GM19240 (cell line): Measurements from ENCODE around the gene IFIT5.
"Not testable (repeated sequence)": the region's sequence is repeated elsewhere in the genome, so short reads cannot be mapped to it uniquely, and the experiment has no call there.

Experiments used
- DNase-seq: peaks from one replicate; pipeline ENCODE4 v3.0.0; 2011; ENCODE audit warnings: low spot score; ENCODE audit not compliant: insufficient read length

Gene IFIT5

DNA sequence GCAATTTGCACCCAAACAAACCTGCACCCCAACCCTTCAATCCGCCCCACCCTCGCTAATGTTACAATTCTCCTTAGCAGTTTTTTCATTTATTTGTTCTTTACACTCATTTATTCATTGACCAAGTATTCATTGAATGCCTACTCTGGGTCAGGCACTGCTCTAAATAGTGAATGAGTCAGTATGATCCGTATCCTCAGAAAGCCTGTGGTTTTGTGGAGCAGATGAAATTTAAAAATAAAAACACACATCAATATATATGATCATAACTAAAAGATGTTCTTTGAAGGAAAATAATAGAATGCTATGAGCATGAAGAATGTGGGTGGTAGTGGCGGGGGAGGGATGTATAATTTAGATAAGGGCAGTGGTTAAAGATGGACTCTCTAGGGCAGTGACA is 13.3 kb downstream of the IFIT5 start:
- no peak for DNase-seq

DNA sequence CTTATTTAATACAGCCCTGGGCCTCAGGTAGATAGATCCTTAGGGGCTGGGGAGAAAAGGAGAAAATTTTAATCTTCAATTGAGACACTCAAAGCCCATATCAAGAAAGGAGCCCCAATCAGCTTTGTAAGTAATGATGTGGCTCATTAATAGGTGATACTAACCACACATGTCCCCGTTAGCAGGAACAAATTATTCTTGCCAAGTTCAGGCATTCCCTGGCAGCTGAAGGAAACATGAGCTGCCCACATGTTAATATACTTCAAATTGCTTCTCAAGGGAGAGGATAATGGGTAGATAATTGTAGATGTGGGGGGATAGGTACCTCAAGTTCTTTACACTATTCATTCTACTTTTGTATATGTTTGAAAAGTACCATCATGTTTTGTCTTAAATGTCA is 14.5 kb downstream of the IFIT5 start:
- DNase-seq = no peak

DNA sequence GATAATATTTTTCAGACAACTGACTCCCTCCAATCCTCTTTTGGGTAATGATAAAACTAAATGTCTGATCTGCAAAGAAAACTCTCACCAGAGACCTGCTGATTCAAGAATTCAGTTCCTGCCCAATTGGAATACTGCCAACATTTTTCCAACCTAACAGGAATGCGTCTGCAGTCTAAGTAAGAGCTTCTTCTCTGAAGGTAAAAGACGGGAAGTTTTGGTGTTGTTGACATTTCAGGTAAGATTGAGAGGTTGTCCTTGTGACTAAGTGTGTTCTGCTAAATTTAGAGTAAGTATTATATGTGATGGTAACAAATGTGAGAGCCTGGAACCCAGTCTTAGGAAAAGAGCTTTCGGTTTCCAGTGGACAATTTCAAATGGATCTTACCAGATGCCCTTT is 17.6 kb downstream of the IFIT5 start:
- DNase-seq = no peak

DNA sequence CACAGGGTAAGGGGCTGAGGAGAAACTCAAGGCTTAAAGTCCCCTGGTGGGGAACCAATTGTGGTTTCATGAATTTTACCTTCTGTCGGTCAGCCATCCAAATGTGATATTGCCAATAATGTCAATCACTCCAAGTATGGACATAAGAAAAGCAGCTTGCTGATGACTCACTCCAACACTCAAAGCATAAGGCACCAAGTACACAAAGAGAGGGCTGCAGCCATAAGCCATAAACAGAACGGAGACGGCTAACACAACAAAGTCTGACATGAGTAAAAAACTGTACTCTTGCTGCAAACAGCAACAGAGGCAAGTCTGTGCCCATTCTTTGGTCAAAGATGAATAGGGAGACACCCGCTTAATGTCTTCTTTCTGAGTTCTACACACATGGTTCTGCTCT is 24.2 kb downstream of the IFIT5 start:
- DNase-seq = no peak

DNA sequence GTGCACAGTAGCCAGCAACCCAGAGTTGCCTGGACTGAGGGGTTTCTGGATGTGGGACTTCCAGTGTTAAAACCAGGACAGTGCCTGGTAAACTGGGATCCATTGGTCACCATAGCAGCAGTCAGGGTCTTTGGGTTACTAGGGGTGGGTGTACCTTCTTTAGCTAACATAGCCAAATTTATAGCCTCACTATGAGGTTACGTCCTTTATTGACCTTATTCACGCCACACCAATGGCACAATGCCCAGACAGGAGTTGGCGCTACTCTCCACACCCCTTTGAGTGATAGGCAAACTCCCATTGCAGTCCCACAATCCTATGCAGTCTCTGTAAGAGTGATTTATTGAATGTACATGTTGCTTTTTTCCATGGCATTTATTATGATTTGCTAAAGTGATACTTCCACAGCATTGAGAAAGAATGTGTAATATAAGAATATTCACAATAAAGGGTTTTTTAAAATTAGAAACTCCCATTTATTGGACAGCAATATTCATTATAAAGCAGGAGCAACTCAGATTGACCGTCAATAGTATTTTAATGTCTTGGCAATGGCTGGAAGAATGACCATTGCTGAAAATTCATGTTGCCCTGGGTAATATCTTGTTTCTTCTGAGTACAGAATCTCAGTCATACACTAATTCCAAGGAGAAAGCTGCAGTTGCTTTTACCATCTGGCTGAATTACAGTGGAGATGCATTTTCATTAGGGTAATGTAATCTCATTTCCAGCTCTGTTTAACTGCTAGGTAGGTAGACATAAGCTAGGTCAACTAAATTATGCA is 26.1 kb downstream of the IFIT5 start:
- DNase-seq = no peak

DNA sequence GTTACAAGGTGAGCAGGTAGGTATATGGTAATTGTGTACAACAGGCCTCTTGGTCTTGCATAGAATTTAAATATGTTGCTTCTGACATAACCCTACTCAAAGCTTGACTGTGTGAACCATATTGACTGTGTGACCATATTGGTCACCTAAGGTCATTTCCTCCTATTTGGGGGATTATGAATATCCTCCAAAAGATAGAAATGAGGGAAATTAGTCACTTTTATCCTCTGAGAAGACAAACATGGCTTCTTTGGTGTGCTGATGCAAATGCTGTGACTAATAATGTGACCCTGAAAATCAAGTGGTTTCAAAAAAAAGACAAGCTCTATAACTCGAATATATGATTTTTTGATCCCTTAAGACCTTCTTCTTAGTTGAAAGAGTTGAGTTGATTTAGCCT is 27.9 kb downstream of the IFIT5 start:
- no peak for DNase-seq

DNA sequence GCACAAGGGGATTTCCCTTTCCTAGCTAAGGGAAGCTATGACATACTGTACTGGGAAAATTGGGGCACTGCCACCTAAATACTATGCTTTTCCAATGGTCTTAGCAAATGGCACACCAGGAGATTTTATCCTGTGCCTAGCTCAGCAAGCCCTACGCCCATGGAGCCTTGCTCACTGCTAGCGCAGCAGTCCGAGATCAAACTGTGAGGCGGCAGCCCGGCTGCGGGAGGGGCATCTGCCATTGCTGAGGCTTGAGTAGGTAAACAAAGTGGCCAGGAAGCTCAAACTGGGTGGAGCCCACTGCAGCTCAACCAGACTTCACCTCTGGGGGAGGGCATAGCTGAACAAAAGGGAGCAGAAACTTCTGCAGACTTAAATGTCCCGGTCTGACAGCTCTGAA is 30.5 kb downstream of the IFIT5 start:
- not testable (repeated sequence) for DNase-seq

DNA sequence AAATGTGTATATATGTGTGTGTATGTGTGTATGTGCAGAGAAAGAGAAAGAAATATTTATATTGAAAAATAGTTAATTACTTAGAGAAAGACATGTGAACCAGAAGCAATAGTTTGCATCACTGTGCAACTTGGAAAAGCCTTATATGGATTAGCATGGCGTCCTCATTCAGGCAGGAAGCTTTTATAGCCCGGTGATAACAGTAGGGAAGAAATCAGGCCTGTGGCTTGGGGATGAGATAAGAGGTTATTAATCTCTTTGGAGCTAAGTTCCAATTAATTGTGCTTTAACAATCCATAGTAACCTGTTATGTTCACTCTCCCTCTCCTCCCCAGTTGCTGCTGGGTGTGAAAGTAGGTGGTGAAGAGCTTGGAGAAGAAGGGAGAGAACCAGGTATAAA is 36.5 kb downstream of the IFIT5 start:
- DNase-seq = no peak

DNA sequence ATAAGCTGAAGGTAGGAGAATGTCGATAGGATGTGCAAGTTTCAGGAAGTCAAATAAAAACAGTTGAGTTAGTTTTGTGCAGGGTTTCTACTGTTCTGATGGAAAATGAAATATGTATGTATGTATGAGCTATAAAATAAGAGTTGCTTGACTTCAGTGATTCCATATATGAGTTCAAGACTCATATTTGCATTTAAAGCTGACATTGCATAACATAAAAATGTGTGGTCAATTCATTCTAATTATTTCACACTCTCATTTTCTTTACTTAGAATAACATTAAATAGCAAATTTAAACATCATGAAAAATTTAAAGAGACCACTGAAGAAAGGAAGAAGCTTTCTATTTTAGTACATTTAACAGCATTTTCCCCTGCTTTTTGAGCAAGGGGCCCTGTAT is 37.8 kb downstream of the IFIT5 start:
- DNase-seq = no peak

DNA sequence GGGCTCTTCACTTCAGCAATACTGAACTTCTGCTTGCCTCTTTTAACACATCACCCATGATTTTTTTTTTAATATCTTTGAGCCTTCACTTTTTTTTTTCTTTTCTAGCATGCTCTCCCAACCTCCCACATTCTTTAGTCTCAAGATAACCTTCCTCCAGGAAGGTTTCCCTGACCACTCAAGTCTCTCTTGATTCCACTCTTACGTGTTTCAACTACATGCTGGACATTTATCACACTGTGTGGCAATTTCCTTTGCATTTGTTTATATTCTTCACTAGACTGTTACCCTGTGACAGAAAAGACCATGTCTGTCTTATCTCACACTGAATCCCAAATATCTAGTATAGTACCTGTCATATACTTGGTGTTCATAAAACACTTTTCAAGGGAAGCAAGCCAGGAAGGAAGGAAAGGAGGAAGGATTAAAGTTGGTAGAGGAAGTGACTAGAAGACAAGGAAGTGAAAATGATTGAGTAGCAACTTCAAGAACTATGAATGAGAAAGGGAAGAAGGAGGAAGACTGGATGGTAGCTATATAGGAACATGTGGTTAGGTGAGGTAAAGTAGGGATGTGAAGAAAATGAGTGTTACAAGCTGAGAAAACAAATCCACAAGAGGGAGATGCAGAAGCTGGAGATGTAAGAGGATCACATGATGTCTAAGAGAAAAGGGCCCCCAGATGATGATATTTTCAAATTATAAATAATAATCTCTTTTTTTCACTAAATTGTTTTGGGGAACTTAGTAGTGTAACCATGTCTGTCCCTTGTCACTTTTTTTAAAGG is 40.4 kb downstream of the IFIT5 start:
- DNase-seq = no peak

DNA sequence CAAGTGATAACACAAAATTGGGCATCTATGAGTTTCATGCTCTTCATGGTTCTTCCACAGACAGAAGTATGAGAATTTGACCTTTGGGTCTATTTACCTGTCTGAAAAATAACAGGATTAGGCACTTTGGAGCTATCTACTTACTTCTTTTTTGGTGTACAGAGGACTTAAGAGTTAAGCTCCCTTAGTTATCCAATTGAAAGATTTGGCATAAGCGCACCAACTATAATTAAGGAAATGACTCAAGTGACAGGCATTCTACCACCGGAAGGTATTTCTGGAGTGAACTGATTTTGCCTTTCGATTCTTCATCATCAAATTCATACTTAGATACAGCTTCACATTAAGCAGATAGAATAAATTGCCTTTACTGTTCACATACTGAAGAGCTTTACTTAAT is 43.9 kb downstream of the IFIT5 start:
- no peak for DNase-seq

DNA sequence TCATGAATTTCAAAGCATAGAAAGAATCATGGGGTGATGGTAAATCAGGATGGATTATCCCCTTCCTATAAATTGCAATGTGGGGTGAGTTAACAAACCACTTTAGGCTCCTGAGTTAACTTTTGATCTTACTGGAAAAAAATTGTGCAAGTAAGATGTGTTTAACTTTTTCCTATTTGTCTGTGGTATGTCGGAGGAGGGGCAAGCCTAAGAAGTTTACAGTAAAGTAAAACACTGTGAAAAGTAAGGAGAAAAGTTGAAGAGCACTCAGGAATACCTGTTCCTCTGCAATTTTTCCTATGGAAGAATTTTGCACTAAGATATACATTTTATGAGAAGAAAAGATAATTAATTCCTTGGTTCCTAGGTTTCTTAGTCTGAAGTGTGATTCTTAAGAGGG is 44.4 kb downstream of the IFIT5 start:
- no peak for DNase-seq

DNA sequence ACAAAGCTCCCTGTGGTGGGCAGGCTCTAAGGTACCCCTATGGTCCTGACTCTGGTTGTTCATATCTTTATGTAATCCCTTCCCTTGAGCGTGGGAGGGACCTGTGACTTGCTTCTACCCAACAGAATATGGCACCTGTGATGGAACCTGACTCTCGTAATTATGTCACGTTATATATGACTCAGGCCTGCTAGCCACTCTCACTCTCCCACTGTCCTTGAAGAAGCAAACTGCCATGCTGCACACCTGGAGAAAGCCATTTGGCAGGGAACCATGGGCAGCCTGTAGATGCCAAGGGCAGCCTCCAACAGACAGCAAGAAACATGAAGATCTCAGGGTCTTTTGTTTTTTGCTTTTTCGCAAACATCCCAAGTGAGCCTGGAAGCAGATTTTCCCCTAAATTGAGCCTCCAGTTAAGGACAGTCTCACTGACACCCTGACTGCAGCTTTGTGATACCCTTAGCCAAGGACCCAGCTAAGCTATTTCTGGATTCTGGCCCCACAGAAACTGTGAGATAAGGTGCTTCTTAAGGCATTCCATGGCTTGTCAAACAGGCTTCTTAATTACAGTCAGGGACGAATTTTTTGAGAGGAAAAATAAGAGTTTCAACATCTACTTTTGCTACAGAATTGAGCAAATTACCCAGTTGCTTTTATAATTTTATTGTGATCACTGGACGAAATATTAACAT is 49.6 kb downstream of the IFIT5 start:
- no peak for DNase-seq

DNA sequence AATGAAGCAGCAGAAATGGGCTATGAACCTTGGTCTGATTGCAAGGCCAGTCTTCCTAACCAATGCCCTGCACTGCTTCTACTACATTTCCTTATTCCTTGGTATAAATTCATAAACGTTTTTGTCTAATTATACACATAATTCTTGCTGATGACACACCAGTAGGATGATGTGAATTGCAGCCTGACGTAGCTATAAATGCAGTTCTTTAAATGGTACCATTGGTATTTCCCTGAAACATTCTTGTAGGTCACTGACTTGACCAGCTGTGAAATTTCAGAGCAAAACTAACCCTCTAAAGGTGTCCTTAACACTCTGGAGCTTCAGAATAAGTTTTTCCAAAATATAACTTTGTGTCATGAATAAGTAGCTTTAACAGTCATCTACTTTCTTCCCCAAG is 50.8 kb downstream of the IFIT5 start:
- DNase-seq = no peak

DNA sequence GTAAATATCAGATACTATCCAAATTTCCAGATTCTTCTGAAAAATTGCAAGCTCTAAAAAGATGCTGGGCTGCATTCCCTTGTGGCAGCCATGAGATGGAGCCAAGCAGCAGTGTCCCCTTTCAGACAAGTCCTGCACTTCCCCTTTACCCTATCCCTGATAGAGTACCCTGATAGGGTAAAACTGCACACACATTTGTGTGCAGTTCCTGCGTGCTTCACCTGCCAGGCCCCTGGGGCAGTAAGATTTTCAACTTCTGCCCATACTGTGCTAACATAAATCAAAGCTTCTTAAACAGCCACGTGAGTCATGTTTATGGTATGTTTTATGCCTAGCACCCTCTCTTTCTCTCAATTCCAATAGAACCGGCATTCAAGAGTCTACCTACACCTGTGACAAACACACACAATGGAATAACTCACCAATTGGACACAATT is 52.2 kb downstream of the IFIT5 start:
- DNase-seq = no peak

DNA sequence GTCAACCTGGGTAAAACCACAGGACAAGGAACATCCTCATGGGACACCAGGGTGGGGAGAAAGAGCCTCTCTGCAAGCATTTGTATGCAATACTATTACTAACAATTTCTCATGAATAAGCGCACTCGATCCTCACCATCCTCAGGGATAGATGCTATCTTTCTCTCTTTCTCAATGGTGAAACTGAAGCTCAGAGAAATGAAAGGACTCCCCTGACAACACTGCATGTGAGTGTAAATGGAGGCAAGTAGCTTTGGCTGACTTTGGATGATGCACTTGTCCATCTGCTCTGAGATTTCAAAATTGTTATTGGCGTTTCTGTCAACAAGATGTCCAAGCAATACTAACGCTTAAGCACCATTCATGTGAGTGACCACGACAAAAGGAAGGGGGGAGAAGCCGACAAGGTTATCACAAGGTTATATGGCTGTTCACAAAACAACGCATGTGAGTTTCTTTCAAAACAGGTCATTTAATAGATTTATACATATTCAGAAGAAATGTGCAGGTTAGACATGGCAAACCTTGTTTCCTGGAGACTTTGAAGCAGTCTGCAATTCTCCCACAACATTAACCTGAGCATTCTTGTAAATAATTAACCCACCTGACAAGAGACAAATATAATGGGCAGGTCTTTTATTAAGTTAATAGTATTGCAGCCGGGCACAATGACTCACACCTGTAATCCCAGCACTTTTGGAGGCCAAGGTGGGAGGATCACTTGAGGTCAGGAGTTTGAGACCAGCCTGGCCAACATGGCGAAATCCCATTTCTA is 54.0 kb downstream of the IFIT5 start:
- no peak for DNase-seq

DNA sequence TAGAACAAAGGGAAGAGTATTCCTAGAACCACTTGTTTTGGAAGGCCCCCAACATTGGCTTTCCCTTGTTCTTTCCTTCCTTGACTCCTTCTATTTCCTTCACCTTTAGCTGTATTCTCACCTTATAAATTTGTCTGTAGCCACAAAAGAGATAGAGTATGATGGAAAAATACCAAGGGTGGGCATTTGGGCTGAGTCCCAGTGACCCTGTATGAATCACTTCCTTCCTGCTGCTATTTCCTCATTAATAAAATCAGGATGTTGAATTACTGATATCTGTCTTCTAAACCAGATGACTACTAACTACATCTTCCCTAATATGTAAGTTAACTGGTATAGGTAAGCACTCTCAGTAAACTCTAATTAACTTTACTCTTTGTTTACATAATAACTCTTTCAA is 55.1 kb downstream of the IFIT5 start:
- no peak for DNase-seq
